Breast epithelium (tissue), 4 donors: ENCODE measurements around the gene AKAP17A. TPM values are rescaled to one million over a fixed set of nuclear protein-coding genes. Genes with fewer than 3 reads are reported as not detected.
"Not testable (repeated sequence)": the region's sequence is repeated elsewhere in the genome, so short reads cannot be mapped to it uniquely, and the experiment has no call there.

Experiments used
- DNase-seq, 2 donors: peaks; one replicate each; pipeline ENCODE4 v3.0.0-alpha.2; 2019; ENCODE audit warnings: low spot score in 2 of 2
- H3K27ac ChIP-seq, 2 donors: fragments of 200-600 bp; sonication (generic) in 1 of 2; one replicate each; pipeline ENCODE4 v1.5.1; 2016 to 2019; ENCODE audit warnings: mild to moderate bottlenecking in 1 of 2
- H3K27me3 ChIP-seq, 2 donors: fragments of 200-600 bp; sonication (generic) in 1 of 2; one replicate each; pipeline versions ENCODE4 v1.5.1 to v1.6.0; 2017 to 2019; ENCODE audit warnings: control low read depth in 1 of 2, mild to moderate bottlenecking in 1 of 2
- H3K36me3 ChIP-seq: fragments of 200-600 bp; one replicate; pipeline ENCODE4 v1.5.1; 2019
- H3K4me1 ChIP-seq, 2 donors: fragments of 200-600 bp; sonication (generic); one replicate each; pipeline ENCODE4 v1.5.1; 2016 to 2019; ENCODE audit warnings: control low read depth in 1 of 2
- H3K4me3 ChIP-seq, 3 donors: fragments of 200-600 bp; sonication (generic); 1 replicate in 2 of 3; 2 replicates in 1 of 3; pipeline ENCODE4 v1.5.1; 2016 to 2019; ENCODE audit warnings: mild to moderate bottlenecking in 3 of 3, moderate library complexity in 2 of 3
- H3K9me3 ChIP-seq, 2 donors: fragments of 200-600 bp; sonication (generic) in 1 of 2; one replicate each; pipeline ENCODE4 v1.5.1; 2016 to 2019; ENCODE audit warnings: control low read depth in 1 of 2
- POLR2A ChIP-seq: fragments of 450-650 bp; IDR thresholded peaks from one replicate; pipeline ENCODE4 v1.6.1; 2016; ENCODE audit warnings: antibody characterized with exemption, mild to moderate bottlenecking, moderate library complexity
- POLR2AphosphoS5 ChIP-seq, 3 donors: sonication (generic); formaldehyde crosslinking; IDR thresholded peaks; one replicate each; pipeline ENCODE4 v1.6.1; 2017; ENCODE audit warnings: antibody characterized with exemption in 3 of 3
- intact Hi-C: fragments of 100-400 bp; cut with DNase I; formaldehyde crosslinking; loops from one replicate; pipeline ENCODE4 v1.15.1; 2023; ENCODE audit warnings: low total_unique reads
- total RNA-seq, 3 donors: library from RNA; depleted of rRNA; stranded (reverse); fragments of >200 nt; gene quantifications; one replicate each; pipeline ENCODE4 v1.1.0, GENCODE V29; 2016
- TF ChIP-seq, protein P1 (sequence below), 3 donors: fragments of 450-650 bp; IDR thresholded peaks; one replicate each; pipeline ENCODE4 v1.5.1; 2016 to 2017; ENCODE audit warnings: antibody characterized with exemption in 3 of 3, mild to moderate bottlenecking in 3 of 3, moderate library complexity in 3 of 3

AKAP17A gene
- total RNA-seq, 3 donors from 2014 or later = 32.2 to 62.3 (median 56.3) TPM

DNA sequence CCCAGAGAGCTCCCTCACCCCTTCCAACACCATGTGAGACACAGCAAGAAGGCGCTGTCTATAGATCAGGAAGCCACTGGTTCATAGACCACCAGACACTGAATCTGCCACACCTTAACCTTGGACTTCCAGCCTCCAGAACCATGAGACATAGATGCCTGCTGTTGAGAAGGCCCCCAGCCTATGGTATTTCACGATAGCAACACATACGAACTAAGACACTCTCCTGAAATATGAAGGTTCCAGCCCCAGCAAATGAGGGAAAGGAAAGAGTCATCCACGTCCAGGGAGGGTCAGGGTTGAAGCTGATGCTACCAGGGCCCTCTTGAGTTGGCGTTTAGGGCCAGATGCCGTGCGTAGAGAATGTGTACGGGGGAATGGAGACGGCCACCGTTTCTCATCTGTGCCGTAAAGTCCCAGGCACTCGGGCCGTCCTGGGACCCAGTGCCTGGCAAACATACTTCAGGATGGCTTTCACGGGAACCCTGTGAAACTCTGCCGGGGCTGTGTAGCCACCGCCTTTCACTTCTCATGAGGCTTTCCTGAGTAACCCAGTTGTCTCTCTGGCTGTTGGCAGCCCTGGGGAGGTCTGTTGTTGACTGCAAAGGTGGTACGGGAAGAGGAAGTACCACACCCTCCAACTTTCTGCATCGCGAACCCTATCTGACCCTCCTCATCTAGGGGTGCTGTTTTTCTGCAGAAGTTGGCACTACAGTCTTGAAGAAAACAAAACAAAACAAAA lies 36.8 kb upstream of the AKAP17A start:
- no peak for DNase-seq
- intact Hi-C loops = no loop called here
- H3K9me3 ChIP-seq = peaks cover 4 to 14% of the 10 kb centered on the region in 2 donors
- H3K4me3 ChIP-seq = no peak overlapping the region
- TF ChIP-seq POLR2AphosphoS5 (IDR thresholded peaks at IDR 0.05) (no peak), POLR2A (no peak)
- TF ChIP-seq, protein P1, sequence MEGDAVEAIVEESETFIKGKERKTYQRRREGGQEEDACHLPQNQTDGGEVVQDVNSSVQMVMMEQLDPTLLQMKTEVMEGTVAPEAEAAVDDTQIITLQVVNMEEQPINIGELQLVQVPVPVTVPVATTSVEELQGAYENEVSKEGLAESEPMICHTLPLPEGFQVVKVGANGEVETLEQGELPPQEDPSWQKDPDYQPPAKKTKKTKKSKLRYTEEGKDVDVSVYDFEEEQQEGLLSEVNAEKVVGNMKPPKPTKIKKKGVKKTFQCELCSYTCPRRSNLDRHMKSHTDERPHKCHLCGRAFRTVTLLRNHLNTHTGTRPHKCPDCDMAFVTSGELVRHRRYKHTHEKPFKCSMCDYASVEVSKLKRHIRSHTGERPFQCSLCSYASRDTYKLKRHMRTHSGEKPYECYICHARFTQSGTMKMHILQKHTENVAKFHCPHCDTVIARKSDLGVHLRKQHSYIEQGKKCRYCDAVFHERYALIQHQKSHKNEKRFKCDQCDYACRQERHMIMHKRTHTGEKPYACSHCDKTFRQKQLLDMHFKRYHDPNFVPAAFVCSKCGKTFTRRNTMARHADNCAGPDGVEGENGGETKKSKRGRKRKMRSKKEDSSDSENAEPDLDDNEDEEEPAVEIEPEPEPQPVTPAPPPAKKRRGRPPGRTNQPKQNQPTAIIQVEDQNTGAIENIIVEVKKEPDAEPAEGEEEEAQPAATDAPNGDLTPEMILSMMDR (IDR thresholded peaks at IDR 0.05) = no peak
- H3K27me3 ChIP-seq = no peaks in the 10 kb centered on the region
- H3K27ac ChIP-seq = peak overlapping the region in 1 of 2 donors; percentile 19
- H3K4me1 ChIP-seq = no peaks in the 10 kb centered on the region
- H3K36me3 ChIP-seq = no peaks in the 10 kb centered on the region

- intact Hi-C loops = no loop called here
- no peaks in the 10 kb centered on the region for H3K27me3 ChIP-seq
- TF ChIP-seq, protein P1 (IDR thresholded peaks at IDR 0.05) = no peak
- TF ChIP-seq POLR2A = no peak
- no peak for TF ChIP-seq POLR2AphosphoS5 (IDR thresholded peaks at IDR 0.05)
- H3K27ac ChIP-seq = no peak overlapping the region
- H3K36me3 ChIP-seq = no peaks in the 10 kb centered on the region
- peaks cover 4 to 14% of the 10 kb centered on the region in 2 donors for H3K9me3 ChIP-seq
- no peaks in the 10 kb centered on the region for H3K4me1 ChIP-seq
- DNase-seq = no peak
- H3K4me3 ChIP-seq = no peak overlapping the region
Observed at GRCh38 chrX:1555370-1555769, 36.0 kb upstream of the AKAP17A start.

- H3K9me3 ChIP-seq, H3K4me3 ChIP-seq, H3K4me1 ChIP-seq, H3K27me3 ChIP-seq, H3K36me3 ChIP-seq, H3K27ac ChIP-seq, DNase-seq, intact Hi-C loops: not testable (repeated sequence)
Observed at GRCh38 chrX:1557442-1557841, 34.0 kb upstream of the AKAP17A start.

DNA sequence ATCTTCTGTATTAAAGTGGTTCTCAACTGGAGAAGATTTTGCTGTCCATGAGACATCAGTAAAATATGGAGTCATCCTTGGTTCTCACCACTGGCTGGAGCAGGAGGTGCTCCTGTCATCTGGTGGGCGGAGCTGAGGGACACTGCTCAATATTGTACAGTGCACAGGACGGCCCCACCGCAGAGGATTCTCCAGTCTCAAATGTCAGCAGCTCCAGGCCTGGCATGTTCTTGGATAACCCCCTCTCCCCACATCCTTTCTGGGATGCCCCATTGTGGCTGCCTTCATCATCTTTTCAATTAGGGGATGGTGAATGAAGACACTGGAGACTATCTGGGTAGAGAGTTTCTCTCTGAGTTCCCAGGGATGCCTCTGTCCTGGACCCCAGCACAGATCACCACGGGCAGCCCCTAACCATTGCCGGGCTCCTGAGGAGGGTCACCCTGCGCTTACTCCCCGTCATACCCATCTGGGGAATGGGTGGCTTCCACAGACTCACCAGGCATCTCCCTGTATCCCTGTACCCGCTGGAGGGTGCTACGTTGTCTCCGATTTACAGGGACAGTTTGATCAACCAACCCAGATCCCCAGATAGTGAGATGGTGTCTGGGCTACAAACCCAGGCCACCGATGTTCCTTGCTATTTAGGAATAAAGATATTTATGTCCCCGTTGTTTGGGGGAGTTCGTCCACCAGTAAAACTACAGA lies 32.5 kb upstream of the AKAP17A start:
- no peaks in the 10 kb centered on the region for H3K9me3 ChIP-seq

GRCh38 chrX:1561164-1561563 lies 30.2 kb upstream of the AKAP17A start:
- no peaks in the 10 kb centered on the region for H3K27me3 ChIP-seq
- H3K4me3 ChIP-seq = no peak overlapping the region
- no peaks in the 10 kb centered on the region for H3K4me1 ChIP-seq
- H3K9me3 ChIP-seq = no peaks in the 10 kb centered on the region
- DNase-seq = no peak
- H3K36me3 ChIP-seq = no peaks in the 10 kb centered on the region
- H3K27ac ChIP-seq = no peak overlapping the region
- intact Hi-C loops = no loop called here
- TF ChIP-seq POLR2AphosphoS5 (IDR thresholded peaks at IDR 0.05) (no peak), POLR2A (no peak)
- TF ChIP-seq, protein P1 (IDR thresholded peaks at IDR 0.05) = no peak

More for the DNA sequence above, 32.5 kb upstream of the AKAP17A start:
- no peaks in the 10 kb centered on the region for H3K27me3 ChIP-seq
- H3K27ac ChIP-seq = no peak overlapping the region
- no peaks in the 10 kb centered on the region for H3K4me1 ChIP-seq
- intact Hi-C loops = no loop called here
- no peak overlapping the region for H3K4me3 ChIP-seq
- no peaks in the 10 kb centered on the region for H3K36me3 ChIP-seq
- TF ChIP-seq, protein P1 (IDR thresholded peaks at IDR 0.05) = no peak
- TF ChIP-seq POLR2A = no peak
- TF ChIP-seq POLR2AphosphoS5 (IDR thresholded peaks at IDR 0.05) = no peak
- no peak for DNase-seq

- H3K27me3 ChIP-seq, H3K36me3 ChIP-seq, H3K4me1 ChIP-seq, H3K9me3 ChIP-seq, DNase-seq, H3K27ac ChIP-seq, H3K4me3 ChIP-seq, intact Hi-C loops: not testable (repeated sequence)
Observed at GRCh38 chrX:1564077-1564476, 27.3 kb upstream of the AKAP17A start.
